Spinal cord (tissue), 10 donors: ENCODE measurements around the gene NOX4. TPM values are rescaled to one million over a fixed set of nuclear protein-coding genes. Genes with fewer than 3 reads are reported as not detected.

ENCODE experiments used
- DNase-seq, 6 donors: peaks; one replicate each; pipeline versions ENCODE4 v3.0.0 to v3.0.0-alpha.2; 2013 to 2015; ENCODE audit warnings: low spot score in 6 of 6, low read depth in 4 of 6
- H3K27ac ChIP-seq: one replicate; pipeline ENCODE4 v1.5.1; 2013; ENCODE audit warnings: low read depth, low read length, control low read depth
- H3K27me3 ChIP-seq: one replicate; pipeline ENCODE4 v1.6.1; 2013; ENCODE audit warnings: low read length; ENCODE audit not compliant: control insufficient read depth, insufficient read depth
- H3K36me3 ChIP-seq: one replicate; pipeline ENCODE4 v1.6.1; 2013; ENCODE audit warnings: low read length; ENCODE audit not compliant: control insufficient read depth, insufficient read depth
- H3K4me1 ChIP-seq: one replicate; pipeline ENCODE4 v1.6.1; 2013; ENCODE audit warnings: low read length; ENCODE audit not compliant: control insufficient read depth, insufficient read depth
- H3K4me3 ChIP-seq: one replicate; pipeline ENCODE4 v1.5.1; 2013; ENCODE audit warnings: low read depth, low read length, control low read depth
- H3K9me3 ChIP-seq: one replicate; pipeline ENCODE4 v1.6.1; 2013; ENCODE audit warnings: low read length; ENCODE audit not compliant: control insufficient read depth, insufficient read depth
- WGBS: methylation state at CpG from one replicate; pipeline ENCODE4 v1.1.5; 2013; ENCODE audit warnings: missing lambda C conversion rate; ENCODE audit not compliant: insufficient coverage; 5-methylcytosine and 5-hydroxymethylcytosine counted together
- polyA plus RNA-seq, 2 donors: library from polyadenylated mRNA; unstranded; fragments of 120-200 nt; gene quantifications; one replicate each; pipeline ENCODE4 v1.2.1, GENCODE V29; 2013; ENCODE audit not compliant: insufficient read length in 2 of 2
- total RNA-seq, 2 donors: library from RNA; depleted of rRNA in 1 of 2; stranded (reverse); fragments of 120-200 nt in 1 of 2; fragments of >200 nt in 1 of 2; gene quantifications; one replicate each; pipeline versions ENCODE4 v1.2.3 to v1.2.4, GENCODE V29; 2013 to 2014
- donor health status: healthy.

NOX4 gene
- total and polyA plus RNA-seq, 4 donors = 1.7 to 4.7 (median 2.8) TPM

- no peaks in the 10 kb centered on the region for H3K27me3 ChIP-seq
- WGBS = 96% methylated on average over 4 of the region's 5 CpGs
- H3K4me3 ChIP-seq = no peak overlapping the region
Observed at GRCh38 chr11:89508544-89508943, 17.4 kb upstream of the NOX4 start.

GRCh38 chr11:89504270-89504669 lies 13.1 kb upstream of the NOX4 start:
- Histone ChIP-seq H3K27me3 (no peaks in the 10 kb centered on the region), H3K4me3 (no peak overlapping the region), H3K27ac (no peak overlapping the region), H3K9me3 (no peaks in the 10 kb centered on the region), H3K36me3 (no peaks in the 10 kb centered on the region), H3K4me1 (no peaks in the 10 kb centered on the region)
- WGBS = no CpG with 5 or more reads among the region's 2 CpGs
- no peak for DNase-seq

More at GRCh38 chr11:89508544-89508943, 17.4 kb upstream of the NOX4 start:
- no peaks in the 10 kb centered on the region for H3K36me3 ChIP-seq
- no peak for DNase-seq
- H3K9me3 ChIP-seq = no peaks in the 10 kb centered on the region
- no peak overlapping the region for H3K27ac ChIP-seq
- no peaks in the 10 kb centered on the region for H3K4me1 ChIP-seq

- Histone ChIP-seq H3K36me3 (no peaks in the 10 kb centered on the region), H3K4me3 (no peak overlapping the region), H3K4me1 (no peaks in the 10 kb centered on the region), H3K27me3 (no peaks in the 10 kb centered on the region), H3K27ac (no peak overlapping the region), H3K9me3 (no peaks in the 10 kb centered on the region)
- no CpG with 5 or more reads among the region's 2 CpGs for WGBS
- no peak for DNase-seq
Observed at GRCh38 chr11:89503422-89503821, 12.2 kb upstream of the NOX4 start.

- Histone ChIP-seq H3K27me3 (no peaks in the 10 kb centered on the region), H3K36me3 (no peaks in the 10 kb centered on the region), H3K4me3 (no peak overlapping the region), H3K9me3 (no peaks in the 10 kb centered on the region), H3K4me1 (no peaks in the 10 kb centered on the region), H3K27ac (no peak overlapping the region)
- whole genome bisulfite sequencing = no CpG with 5 or more reads among the region's 2 CpGs
- no peak for DNase-seq
Observed at GRCh38 chr11:89502301-89502700, 11.1 kb upstream of the NOX4 start.

GRCh38 chr11:89500336-89500735 lies 9.2 kb upstream of the NOX4 start:
- Histone ChIP-seq H3K9me3 (no peaks in the 10 kb centered on the region), H3K27me3 (no peaks in the 10 kb centered on the region), H3K4me1 (no peaks in the 10 kb centered on the region), H3K27ac (no peak overlapping the region), H3K36me3 (no peaks in the 10 kb centered on the region), H3K4me3 (no peak overlapping the region)
- no peak for DNase-seq

- H3K9me3 ChIP-seq = no peaks in the 10 kb centered on the region
- WGBS = 94% methylated on average over 4 of the region's 5 CpGs
- H3K4me1 ChIP-seq = no peaks in the 10 kb centered on the region
- no peaks in the 10 kb centered on the region for H3K27me3 ChIP-seq
- no peak overlapping the region for H3K27ac ChIP-seq
- no peaks in the 10 kb centered on the region for H3K36me3 ChIP-seq
- no peak for DNase-seq
- no peak overlapping the region for H3K4me3 ChIP-seq
Observed at GRCh38 chr11:89498845-89499448, 7.8 kb upstream of the NOX4 start.

- no peak overlapping the region for H3K4me3 ChIP-seq
- 56% methylated on average over 2 of the region's 3 CpGs for WGBS
- DNase-seq = no peak
- no peaks in the 10 kb centered on the region for H3K36me3 ChIP-seq
- H3K27me3 ChIP-seq = no peaks in the 10 kb centered on the region
- peaks cover 6% of the 10 kb centered on the region for H3K4me1 ChIP-seq
- no peak overlapping the region for H3K27ac ChIP-seq
- no peaks in the 10 kb centered on the region for H3K9me3 ChIP-seq
Observed at GRCh38 chr11:89495951-89496350, 4.8 kb upstream of the NOX4 start.

GRCh38 chr11:89493431-89493830 lies 2.3 kb upstream of the NOX4 start:
- no peaks in the 10 kb centered on the region for H3K9me3 ChIP-seq
- no peak overlapping the region for H3K4me3 ChIP-seq
- DNase-seq = no peak
- no peaks in the 10 kb centered on the region for H3K27me3 ChIP-seq
- H3K36me3 ChIP-seq = no peaks in the 10 kb centered on the region
- WGBS = no CpG with 5 or more reads among the region's 3 CpGs
- peaks cover 6% of the 10 kb centered on the region for H3K4me1 ChIP-seq
- no peak overlapping the region for H3K27ac ChIP-seq

GRCh38 chr11:89490602-89490980 lies 584 bp downstream of the NOX4 start:
- no peaks in the 10 kb centered on the region for H3K27me3 ChIP-seq
- H3K4me1 ChIP-seq = peaks cover 6% of the 10 kb centered on the region
- H3K27ac ChIP-seq = no peak overlapping the region
- H3K9me3 ChIP-seq = no peaks in the 10 kb centered on the region
- peak overlapping the region; percentile 59 for H3K4me3 ChIP-seq
- no peak for DNase-seq
- WGBS = no CpG with 5 or more reads among the region's 3 CpGs
- no peaks in the 10 kb centered on the region for H3K36me3 ChIP-seq

- no peak overlapping the region for H3K27ac ChIP-seq
- H3K36me3 ChIP-seq = no peaks in the 10 kb centered on the region
- H3K27me3 ChIP-seq = no peaks in the 10 kb centered on the region
- H3K9me3 ChIP-seq = no peaks in the 10 kb centered on the region
- H3K4me3 ChIP-seq = no peak overlapping the region
- peaks cover 6% of the 10 kb centered on the region for H3K4me1 ChIP-seq
- DNase-seq = peak in 1 of 6 donors; percentile 9
- no CpG with 5 or more reads among the region's 1 CpG for WGBS
Observed at GRCh38 chr11:89489930-89490329, 1.2 kb downstream of the NOX4 start.
